ENCODE measurements around the gene CST4. TPM values are rescaled to one million over a fixed set of nuclear protein-coding genes. Genes with fewer than 3 reads are reported as not detected.

CST4 gene
- total RNA-seq, 1 experiment from 2014 or later, result not detected

GRCh38 chr20:23705895-23706294, 17.1 kb upstream of the CST4 start:
- Mint-ChIP-seq H3K27me3 (ENCODE audit: low read depth) (peaks cover 14% of the 10 kb centered on the region), H3K4me1 (0 out of 2 replicates have a peak, but pooled peaks cover 3% of the 10 kb centered on the region), H3K9me3 (no peaks in the 10 kb centered on the region), H3K4me3 (no peak overlapping the region), H3K36me3 (no peaks in the 10 kb centered on the region), H3K27ac (no peak overlapping the region)
- CTCF ChIA-PET, result interaction anchor here (1.3 kb wide), 1 partner anchor 37 kb away, joined by 5 read pairs; no protein-coding TSS in a partner anchor
- DNase-seq (ENCODE audit: low spot score) (no peak), ATAC-seq (no peak)
- POLR2A ChIA-PET, result no interaction called here
- TF ChIP-seq ZMAT4 (CRISPR knock-in tag; IDR thresholded peaks at IDR 0.05), result no peak
- TF ChIP-seq CBFB (CRISPR knock-in tag; IDR thresholded peaks at IDR 0.05; ENCODE audit: low read depth), result no peak
- TF ChIP-seq E2F5 (CRISPR knock-in tag; IDR thresholded peaks at IDR 0.05), result no peak
- no peak for TF ChIP-seq FOXJ3 (CRISPR knock-in tag; IDR thresholded peaks at IDR 0.05; ENCODE audit: borderline replicate concordance)
- no peak for TF ChIP-seq TCF7 (CRISPR knock-in tag; IDR thresholded peaks at IDR 0.05; ENCODE audit: low read depth)
- no peak for TF ChIP-seq FOXP4 (CRISPR knock-in tag; IDR thresholded peaks at IDR 0.05)
- TF ChIP-seq GRHL2 (CRISPR knock-in tag; IDR thresholded peaks at IDR 0.05; ENCODE audit: insufficient replicate concordance, severe bottlenecking), result no peak
- no peak for TF ChIP-seq ATF6 (CRISPR knock-in tag; IDR thresholded peaks at IDR 0.05)
- no peak for TF ChIP-seq ZBTB43 (CRISPR knock-in tag; IDR thresholded peaks at IDR 0.05)
- TF ChIP-seq E2F4 (CRISPR knock-in tag; IDR thresholded peaks at IDR 0.05; ENCODE audit: borderline replicate concordance, low read depth), result no peak
- TF ChIP-seq ZBTB21 (CRISPR knock-in tag; IDR thresholded peaks at IDR 0.05; ENCODE audit: borderline replicate concordance), result no peak
- no peak for TF ChIP-seq MYBL2 (CRISPR knock-in tag; IDR thresholded peaks at IDR 0.05)
- TF ChIP-seq USF1 (CRISPR knock-in tag; IDR thresholded peaks at IDR 0.05), result no peak
- TF ChIP-seq TEAD1 (CRISPR knock-in tag; IDR thresholded peaks at IDR 0.05), result no peak
- no peak for TF ChIP-seq ZNF512 (CRISPR knock-in tag; IDR thresholded peaks at IDR 0.05; ENCODE audit: borderline replicate concordance)
- TF ChIP-seq OVOL2 (CRISPR knock-in tag; IDR thresholded peaks at IDR 0.05; ENCODE audit: borderline replicate concordance), result no peak
- no peak for TF ChIP-seq STAT6 (CRISPR knock-in tag; conservative IDR thresholded peaks at IDR 0.05; ENCODE audit: low read depth)

All from WTC11 (cell line).